Activated CD4-positive, alpha-beta memory T cell treated with anti-CD3 and anti-CD28 coated beads, Interleukin-2, amount 10 ng/mL, durations not matched to agents 7 days and 5 days (primary cell): Measurements from ENCODE around the gene KCNJ6. TPM values are rescaled to one million over a fixed set of nuclear protein-coding genes. Genes with fewer than 3 reads are reported as not detected.

Experiments
- CTCF ChIA-PET: fragments of 350-600 bp; sonication (Branson Sonifier 250); formaldehyde crosslinking; loops from one replicate; lab custom pipeline; 2021; ENCODE audit warnings: antibody characterized with exemption, inconsistent platforms; lab: Charles Lee
- POLR2A ChIA-PET: fragments of 350-600 bp; sonication (Branson Sonifier 250); formaldehyde crosslinking; loops from one replicate; lab custom pipeline; 2021; ENCODE audit warnings: antibody characterized with exemption; lab: Charles Lee
- DNase-seq: peaks from one replicate; pipeline ENCODE4 v3.0.0-alpha.2; 2020
- H3K27ac Mint-ChIP-seq: one replicate; pipeline ENCODE4 v1.8.0; 2021; ENCODE audit warnings: mild to moderate bottlenecking, mixed read lengths
- H3K27me3 Mint-ChIP-seq: one replicate; pipeline ENCODE4 v1.8.0; 2021; ENCODE audit warnings: mixed read lengths
- H3K36me3 Mint-ChIP-seq: one replicate; pipeline ENCODE4 v1.8.0; 2021; ENCODE audit warnings: low read depth, mixed read lengths
- H3K4me1 Mint-ChIP-seq: one replicate; pipeline ENCODE4 v1.8.0; 2021; ENCODE audit warnings: mixed read lengths
- H3K4me3 Mint-ChIP-seq: one replicate; pipeline ENCODE4 v1.8.0; 2021; ENCODE audit warnings: mild to moderate bottlenecking, mixed read lengths
- H3K9me3 Mint-ChIP-seq: one replicate; pipeline ENCODE4 v1.8.0; 2021; ENCODE audit warnings: mixed read lengths
- total RNA-seq, 2 experiments: library from RNA; stranded (reverse); gene quantifications; one replicate each; pipeline ENCODE4 v1.2.3, GENCODE V29; 2021

Gene KCNJ6
- total RNA-seq = not detected

- H3K4me3 Mint-ChIP-seq = no peak within 1 kb of the TSS
- peaks cover 33% of the 10 kb centered on the region for H3K27me3 Mint-ChIP-seq
- ChIA-PET CTCF (no interaction called here), POLR2A (no interaction called here)
- no peaks in the 10 kb centered on the region for H3K36me3 Mint-ChIP-seq
- H3K4me1 Mint-ChIP-seq = no peaks in the 10 kb centered on the region
- H3K9me3 Mint-ChIP-seq = no peaks in the 10 kb centered on the region
- no peak within 1 kb of the TSS for H3K27ac Mint-ChIP-seq
- DNase-seq = no peak
Measured at GRCh38 chr21:37916310-37917051, at the start of gene KCNJ6. Gene KCNJ6, minus strand, starts transcription at chr21:37916457. Its CDS starts 75,775 bp downstream, at chr21:37840682.

- no peak overlapping the region for H3K4me3 Mint-ChIP-seq
- no peak for DNase-seq
- ChIA-PET CTCF (no interaction called here), POLR2A (no interaction called here)
- H3K4me1 Mint-ChIP-seq = no peaks in the 10 kb centered on the region
- no peaks in the 10 kb centered on the region for H3K36me3 Mint-ChIP-seq
- no peaks in the 10 kb centered on the region for H3K27me3 Mint-ChIP-seq
- H3K27ac Mint-ChIP-seq = no peak overlapping the region
- H3K9me3 Mint-ChIP-seq = no peaks in the 10 kb centered on the region
Measured at GRCh38 chr21:37965088-37965805, 49.0 kb upstream of the KCNJ6 start.

- ChIA-PET CTCF (no interaction called here), POLR2A (no interaction called here)
- H3K4me3 Mint-ChIP-seq = no peak overlapping the region
- no peaks in the 10 kb centered on the region for H3K9me3 Mint-ChIP-seq
- peaks cover 2% of the 10 kb centered on the region for H3K27me3 Mint-ChIP-seq
- no peaks in the 10 kb centered on the region for H3K4me1 Mint-ChIP-seq
- H3K36me3 Mint-ChIP-seq = no peaks in the 10 kb centered on the region
- DNase-seq = no peak
- no peak overlapping the region for H3K27ac Mint-ChIP-seq
Measured at GRCh38 chr21:37958537-37958936, 42.3 kb upstream of the KCNJ6 start.

GRCh38 chr21:37956772-37957171 lies 40.5 kb upstream of the KCNJ6 start:
- Mint-ChIP-seq H3K9me3 (no peaks in the 10 kb centered on the region), H3K4me3 (no peak overlapping the region), H3K27me3 (peaks cover 2% of the 10 kb centered on the region), H3K27ac (no peak overlapping the region), H3K4me1 (no peaks in the 10 kb centered on the region), H3K36me3 (no peaks in the 10 kb centered on the region)
- DNase-seq = no peak
- ChIA-PET POLR2A (no interaction called here), CTCF (no interaction called here)

- Mint-ChIP-seq H3K4me1 (no peaks in the 10 kb centered on the region), H3K27me3 (no peaks in the 10 kb centered on the region), H3K36me3 (no peaks in the 10 kb centered on the region), H3K4me3 (no peak overlapping the region), H3K9me3 (peaks cover 3% of the 10 kb centered on the region), H3K27ac (no peak overlapping the region)
- ChIA-PET CTCF (no interaction called here), POLR2A (no interaction called here)
- no peak for DNase-seq
Measured at GRCh38 chr21:37945036-37945435, 28.8 kb upstream of the KCNJ6 start.

GRCh38 chr21:37944496-37944895 lies 28.2 kb upstream of the KCNJ6 start:
- no peak overlapping the region for H3K4me3 Mint-ChIP-seq
- CTCF ChIA-PET = no interaction called here
- H3K27ac Mint-ChIP-seq = no peak overlapping the region

GRCh38 chr21:37940691-37941090 lies 24.4 kb upstream of the KCNJ6 start:
- no peaks in the 10 kb centered on the region for H3K36me3 Mint-ChIP-seq
- no peak overlapping the region for H3K4me3 Mint-ChIP-seq
- ChIA-PET POLR2A (no interaction called here), CTCF (no interaction called here)
- DNase-seq = no peak
- H3K27ac Mint-ChIP-seq = no peak overlapping the region
- no peaks in the 10 kb centered on the region for H3K4me1 Mint-ChIP-seq
- no peaks in the 10 kb centered on the region for H3K27me3 Mint-ChIP-seq
- peaks cover 3% of the 10 kb centered on the region for H3K9me3 Mint-ChIP-seq

More at GRCh38 chr21:37944496-37944895, 28.2 kb upstream of the KCNJ6 start:
- Mint-ChIP-seq H3K27me3 (no peaks in the 10 kb centered on the region), H3K4me1 (no peaks in the 10 kb centered on the region), H3K9me3 (peaks cover 3% of the 10 kb centered on the region), H3K36me3 (no peaks in the 10 kb centered on the region)
- no peak for DNase-seq
- POLR2A ChIA-PET = no interaction called here

GRCh38 chr21:37939838-37940237 lies 23.6 kb upstream of the KCNJ6 start:
- Mint-ChIP-seq H3K9me3 (peaks cover 3% of the 10 kb centered on the region), H3K4me1 (no peaks in the 10 kb centered on the region), H3K27me3 (no peaks in the 10 kb centered on the region), H3K27ac (no peak overlapping the region), H3K36me3 (no peaks in the 10 kb centered on the region), H3K4me3 (no peak overlapping the region)
- no peak for DNase-seq
- CTCF ChIA-PET = no interaction called here
- POLR2A ChIA-PET = no interaction called here

- Mint-ChIP-seq H3K9me3 (peaks cover 3% of the 10 kb centered on the region), H3K4me3 (no peak overlapping the region), H3K36me3 (no peaks in the 10 kb centered on the region), H3K4me1 (no peaks in the 10 kb centered on the region), H3K27ac (no peak overlapping the region), H3K27me3 (no peaks in the 10 kb centered on the region)
- ChIA-PET CTCF (no interaction called here), POLR2A (no interaction called here)
- no peak for DNase-seq
Measured at GRCh38 chr21:37939251-37939650, 23.0 kb upstream of the KCNJ6 start.

GRCh38 chr21:37937668-37938067 lies 21.4 kb upstream of the KCNJ6 start:
- ChIA-PET CTCF (no interaction called here), POLR2A (no interaction called here)
- no peak for DNase-seq
- Mint-ChIP-seq H3K9me3 (peaks cover 4% of the 10 kb centered on the region), H3K36me3 (no peaks in the 10 kb centered on the region), H3K4me3 (no peak overlapping the region), H3K4me1 (no peaks in the 10 kb centered on the region), H3K27me3 (no peaks in the 10 kb centered on the region), H3K27ac (no peak overlapping the region)

GRCh38 chr21:37936010-37936785 lies 19.9 kb upstream of the KCNJ6 start:
- no peak overlapping the region for H3K4me3 Mint-ChIP-seq
- DNase-seq = no peak
- H3K36me3 Mint-ChIP-seq = no peaks in the 10 kb centered on the region
- H3K27me3 Mint-ChIP-seq = no peaks in the 10 kb centered on the region
- CTCF ChIA-PET = no interaction called here
- no peak overlapping the region for H3K27ac Mint-ChIP-seq
- POLR2A ChIA-PET = no interaction called here
- H3K9me3 Mint-ChIP-seq = peaks cover 4% of the 10 kb centered on the region
- H3K4me1 Mint-ChIP-seq = no peaks in the 10 kb centered on the region

GRCh38 chr21:37932936-37933335 lies 16.7 kb upstream of the KCNJ6 start:
- no peak for DNase-seq
- Mint-ChIP-seq H3K27me3 (no peaks in the 10 kb centered on the region), H3K4me3 (no peak overlapping the region), H3K4me1 (no peaks in the 10 kb centered on the region), H3K27ac (no peak overlapping the region), H3K9me3 (peaks cover 4% of the 10 kb centered on the region), H3K36me3 (no peaks in the 10 kb centered on the region)
- ChIA-PET POLR2A (no interaction called here), CTCF (no interaction called here)

- DNase-seq = no peak
- ChIA-PET POLR2A (no interaction called here), CTCF (no interaction called here)
- no peaks in the 10 kb centered on the region for H3K9me3 Mint-ChIP-seq
- no peaks in the 10 kb centered on the region for H3K27me3 Mint-ChIP-seq
- no peaks in the 10 kb centered on the region for H3K36me3 Mint-ChIP-seq
- H3K4me3 Mint-ChIP-seq = no peak overlapping the region
- H3K4me1 Mint-ChIP-seq = no peaks in the 10 kb centered on the region
- no peak overlapping the region for H3K27ac Mint-ChIP-seq
Measured at GRCh38 chr21:37927711-37928110, 11.5 kb upstream of the KCNJ6 start.
